ENCODE results near the gene PAEP.
A peak's percentile ranks its signal among the peaks of the same experiment; 100 is the strongest.

PAEP gene

GRCh38 chr9:135579356-135579755, 17.8 kb downstream of the PAEP start:
- DNase-seq (ENCODE audit: low spot score): no peak

- no peak for DNase-seq (ENCODE audit: low spot score)
Observed at GRCh38 chr9:135579889-135580660, 18.5 kb downstream of the PAEP start.

- no peak for DNase-seq (ENCODE audit: low spot score)
Observed at GRCh38 chr9:135580664-135581380, 19.3 kb downstream of the PAEP start.

GRCh38 chr9:135581636-135582426, 20.3 kb downstream of the PAEP start:
- no peak for DNase-seq (ENCODE audit: low spot score)

- DNase-seq (ENCODE audit: low spot score): no peak
Observed at GRCh38 chr9:135582541-135582940, 21.0 kb downstream of the PAEP start.

- no peak for DNase-seq (ENCODE audit: low spot score)
Observed at GRCh38 chr9:135582966-135583687, 21.6 kb downstream of the PAEP start.

- no peak for DNase-seq (ENCODE audit: low spot score)
Observed at GRCh38 chr9:135583688-135584011, 22.1 kb downstream of the PAEP start.

GRCh38 chr9:135584371-135584770, 22.8 kb downstream of the PAEP start:
- no peak for DNase-seq (ENCODE audit: low spot score)

GRCh38 chr9:135584934-135585333, 23.4 kb downstream of the PAEP start:
- no peak for DNase-seq (ENCODE audit: low spot score)

- DNase-seq (ENCODE audit: low spot score): no peak
Observed at GRCh38 chr9:135586601-135587109, 25.1 kb downstream of the PAEP start.

GRCh38 chr9:135587658-135588057, 26.1 kb downstream of the PAEP start:
- peak; percentile 42 for DNase-seq (ENCODE audit: low spot score)

GRCh38 chr9:135588371-135588770, 26.8 kb downstream of the PAEP start:
- DNase-seq (ENCODE audit: low spot score): no peak

- DNase-seq (ENCODE audit: low spot score): no peak
Observed at GRCh38 chr9:135588886-135589595, 27.5 kb downstream of the PAEP start.

GRCh38 chr9:135589596-135590485, 28.3 kb downstream of the PAEP start:
- DNase-seq (ENCODE audit: low spot score): no peak

GRCh38 chr9:135590486-135591079, 29.0 kb downstream of the PAEP start:
- DNase-seq (ENCODE audit: low spot score): no peak

- no peak for DNase-seq (ENCODE audit: low spot score)
Observed at GRCh38 chr9:135591506-135592330, 30.2 kb downstream of the PAEP start.

- DNase-seq (ENCODE audit: low spot score): no peak
Observed at GRCh38 chr9:135592331-135592590, 30.7 kb downstream of the PAEP start.

GRCh38 chr9:135592625-135593024, 31.1 kb downstream of the PAEP start:
- DNase-seq (ENCODE audit: low spot score): no peak

GRCh38 chr9:135596211-135596610, 34.7 kb downstream of the PAEP start:
- DNase-seq (ENCODE audit: low spot score): no peak
